Measurements from ENCODE around the gene PTGES3.

DNA sequence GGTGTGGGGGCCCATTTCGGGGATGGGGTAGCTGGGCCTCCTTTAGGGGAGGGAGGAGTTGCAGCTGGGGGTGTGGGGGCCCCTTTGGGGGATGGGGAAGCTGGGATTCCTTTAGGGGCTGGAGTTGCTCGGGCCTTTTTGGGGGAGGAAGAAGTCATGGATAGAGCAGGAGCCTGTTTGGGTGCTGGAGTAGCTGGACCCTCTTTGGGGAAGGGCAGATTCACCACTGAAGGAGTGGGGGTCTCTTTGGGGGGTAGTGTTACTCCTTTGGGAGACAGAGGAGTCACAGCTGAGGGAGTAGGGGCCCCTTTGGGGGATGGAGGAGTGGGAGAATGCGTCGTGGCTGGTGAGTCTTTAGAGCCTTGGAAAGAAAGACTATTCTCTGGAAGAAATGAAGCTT lies 30.6 kb upstream of the PTGES3 start:
- TF ChIP-seq, protein P1, sequence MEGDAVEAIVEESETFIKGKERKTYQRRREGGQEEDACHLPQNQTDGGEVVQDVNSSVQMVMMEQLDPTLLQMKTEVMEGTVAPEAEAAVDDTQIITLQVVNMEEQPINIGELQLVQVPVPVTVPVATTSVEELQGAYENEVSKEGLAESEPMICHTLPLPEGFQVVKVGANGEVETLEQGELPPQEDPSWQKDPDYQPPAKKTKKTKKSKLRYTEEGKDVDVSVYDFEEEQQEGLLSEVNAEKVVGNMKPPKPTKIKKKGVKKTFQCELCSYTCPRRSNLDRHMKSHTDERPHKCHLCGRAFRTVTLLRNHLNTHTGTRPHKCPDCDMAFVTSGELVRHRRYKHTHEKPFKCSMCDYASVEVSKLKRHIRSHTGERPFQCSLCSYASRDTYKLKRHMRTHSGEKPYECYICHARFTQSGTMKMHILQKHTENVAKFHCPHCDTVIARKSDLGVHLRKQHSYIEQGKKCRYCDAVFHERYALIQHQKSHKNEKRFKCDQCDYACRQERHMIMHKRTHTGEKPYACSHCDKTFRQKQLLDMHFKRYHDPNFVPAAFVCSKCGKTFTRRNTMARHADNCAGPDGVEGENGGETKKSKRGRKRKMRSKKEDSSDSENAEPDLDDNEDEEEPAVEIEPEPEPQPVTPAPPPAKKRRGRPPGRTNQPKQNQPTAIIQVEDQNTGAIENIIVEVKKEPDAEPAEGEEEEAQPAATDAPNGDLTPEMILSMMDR (IDR thresholded peaks at IDR 0.05 in 2 of 3, conservative IDR thresholded peaks at IDR 0.05 in 1 of 3; ENCODE audit: control insufficient read depth in 2 of 3, extremely low read depth in 1 of 3, insufficient read depth in 1 of 3, low read depth in 3 of 3, low read length in 3 of 3): no peak
- TF ChIP-seq CHD4 (IDR thresholded peaks at IDR 0.05): no peak
- TF ChIP-seq, protein P2, sequence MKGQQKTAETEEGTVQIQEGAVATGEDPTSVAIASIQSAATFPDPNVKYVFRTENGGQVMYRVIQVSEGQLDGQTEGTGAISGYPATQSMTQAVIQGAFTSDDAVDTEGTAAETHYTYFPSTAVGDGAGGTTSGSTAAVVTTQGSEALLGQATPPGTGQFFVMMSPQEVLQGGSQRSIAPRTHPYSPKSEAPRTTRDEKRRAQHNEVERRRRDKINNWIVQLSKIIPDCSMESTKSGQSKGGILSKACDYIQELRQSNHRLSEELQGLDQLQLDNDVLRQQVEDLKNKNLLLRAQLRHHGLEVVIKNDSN (IDR thresholded peaks at IDR 0.05; ENCODE audit: borderline replicate concordance, extremely low read length, insufficient read depth, low read depth, low read length): no peak
- TF ChIP-seq POLR2AphosphoS5 (IDR thresholded peaks at IDR 0.05; ENCODE audit: low read length): no peak
- no peak for TF ChIP-seq EP300 (IDR thresholded peaks at IDR 0.05; ENCODE audit: borderline replicate concordance in 1 of 2, control insufficient read depth in 1 of 2, low read depth in 2 of 2, low read length in 2 of 2)
- no peak for TF ChIP-seq EGR1 (IDR thresholded peaks at IDR 0.05; ENCODE audit: borderline replicate concordance in 1 of 2, low read depth in 2 of 2, low read length in 2 of 2)
- TF ChIP-seq EED (IDR thresholded peaks at IDR 0.05; ENCODE audit: low read depth): no peak
- TF ChIP-seq, protein P3, sequence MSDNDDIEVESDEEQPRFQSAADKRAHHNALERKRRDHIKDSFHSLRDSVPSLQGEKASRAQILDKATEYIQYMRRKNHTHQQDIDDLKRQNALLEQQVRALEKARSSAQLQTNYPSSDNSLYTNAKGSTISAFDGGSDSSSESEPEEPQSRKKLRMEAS (IDR thresholded peaks at IDR 0.05; ENCODE audit: low read depth, low read length): no peak
- no peak for TF ChIP-seq FOXM1 (IDR thresholded peaks at IDR 0.05; ENCODE audit: low read depth, low read length)
- TF ChIP-seq, protein P4, sequence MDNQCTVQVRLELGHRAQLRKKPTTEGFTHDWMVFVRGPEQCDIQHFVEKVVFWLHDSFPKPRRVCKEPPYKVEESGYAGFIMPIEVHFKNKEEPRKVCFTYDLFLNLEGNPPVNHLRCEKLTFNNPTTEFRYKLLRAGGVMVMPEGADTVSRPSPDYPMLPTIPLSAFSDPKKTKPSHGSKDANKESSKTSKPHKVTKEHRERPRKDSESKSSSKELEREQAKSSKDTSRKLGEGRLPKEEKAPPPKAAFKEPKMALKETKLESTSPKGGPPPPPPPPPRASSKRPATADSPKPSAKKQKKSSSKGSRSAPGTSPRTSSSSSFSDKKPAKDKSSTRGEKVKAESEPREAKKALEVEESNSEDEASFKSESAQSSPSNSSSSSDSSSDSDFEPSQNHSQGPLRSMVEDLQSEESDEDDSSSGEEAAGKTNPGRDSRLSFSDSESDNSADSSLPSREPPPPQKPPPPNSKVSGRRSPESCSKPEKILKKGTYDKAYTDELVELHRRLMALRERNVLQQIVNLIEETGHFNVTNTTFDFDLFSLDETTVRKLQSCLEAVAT (IDR thresholded peaks at IDR 0.05): no peak
- TF ChIP-seq RAD21 (IDR thresholded peaks at IDR 0.05; ENCODE audit: insufficient read depth, low read depth, low read length): no peak
